Frontal cortex (tissue), 4 donors: ENCODE measurements around the gene CPLANE2. TPM values are rescaled to one million over a fixed set of nuclear protein-coding genes. Genes with fewer than 3 reads are reported as not detected.
"Not testable (repeated sequence)": the region's sequence is repeated elsewhere in the genome, so short reads cannot be mapped to it uniquely, and the experiment has no call there.

Source experiments
- DNase-seq, 2 donors: peaks; one replicate each; pipeline ENCODE4 v3.0.0; 2012; ENCODE audit warnings: low spot score in 2 of 2
- FAIRE-seq: peaks from 2 replicates; lab custom pipeline; 2012; peaks lifted over from hg19 to GRCh38; lab: Jason Lieb, UNC
- total RNA-seq: library from RNA; depleted of rRNA; stranded (reverse); fragments of >200 nt; gene quantifications from one replicate; pipeline ENCODE4 v1.2.3, GENCODE V29; 2014
- donor health status: control.
- donor health status: control.
- donor health status: control.

Gene CPLANE2
- total RNA-seq, 1 donor from 2014 or later: 16.7 TPM

- FAIRE-seq (no peak), DNase-seq (no peak)
These were observed 3.6 kb downstream of the CPLANE2 start for GRCh38 chr1:16233431-16233830.

GRCh38 chr1:16232316-16232710 lies 4.7 kb downstream of the CPLANE2 start:
- FAIRE-seq: no peak
- DNase-seq: no peak

GRCh38 chr1:16231331-16232315 lies 5.4 kb downstream of the CPLANE2 start:
- DNase-seq: no peak
- FAIRE-seq: no peak

DNA sequence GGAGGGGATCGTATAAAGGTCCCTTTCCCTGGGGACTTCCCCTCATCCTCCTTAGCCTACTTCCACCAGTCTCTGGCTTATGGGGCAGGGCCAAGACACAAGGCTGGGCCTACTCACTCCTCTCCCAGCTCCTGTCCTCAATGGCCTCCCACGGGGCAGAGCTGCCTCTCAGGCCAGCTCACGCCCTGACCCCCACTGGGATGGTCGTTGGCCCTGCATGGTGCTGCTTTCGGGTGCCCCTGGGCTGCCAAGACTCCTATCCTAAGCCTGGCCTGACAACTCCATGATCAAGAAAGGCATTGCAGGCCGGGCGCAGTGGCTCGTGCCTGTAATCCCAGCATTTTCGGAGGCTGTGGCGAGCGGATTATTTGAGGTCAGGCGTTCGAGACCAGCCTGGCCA lies 6.2 kb downstream of the CPLANE2 start:
- DNase-seq (no peak), FAIRE-seq (no peak)

GRCh38 chr1:16229976-16230740 lies 6.8 kb downstream of the CPLANE2 start:
- no peak for FAIRE-seq
- no peak for DNase-seq

DNA sequence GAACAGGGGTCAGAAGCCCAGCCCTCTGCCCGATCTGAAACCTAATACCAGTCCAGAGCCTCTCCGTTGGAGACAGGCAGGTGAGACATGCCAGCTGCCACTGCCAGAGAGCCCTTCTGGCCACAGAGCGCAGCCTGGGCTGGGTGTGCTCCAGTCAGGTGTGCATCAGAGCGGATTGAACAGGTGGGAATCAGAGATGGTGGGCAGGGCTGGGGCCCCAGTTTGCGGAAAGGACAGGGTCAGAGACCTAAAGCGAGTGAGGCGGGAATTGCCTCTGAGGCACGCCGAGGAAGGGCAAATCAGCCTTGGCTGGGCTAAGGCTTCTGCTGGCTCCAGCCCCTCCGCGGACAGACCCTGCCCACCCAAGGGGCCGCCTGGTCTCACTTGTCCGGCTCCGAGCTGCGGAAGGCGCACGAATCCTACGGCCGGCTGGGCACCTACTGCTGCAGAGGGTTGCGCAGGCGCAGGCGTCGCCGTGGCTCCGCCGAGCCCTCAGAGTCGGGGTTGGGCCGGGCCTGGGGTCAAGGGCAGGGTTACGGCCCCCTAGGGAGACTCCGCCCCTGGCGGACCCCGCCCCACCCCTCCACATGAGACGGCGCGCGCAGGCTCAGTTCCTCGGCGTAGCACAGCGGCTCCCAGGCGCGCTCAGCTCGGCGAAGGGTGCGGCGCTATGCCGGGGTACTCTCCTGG lies 10.3 kb downstream of the CPLANE2 start:
- FAIRE-seq: no peak
- peak; percentile 48 to 68 for DNase-seq

GRCh38 chr1:16226129-16226489 lies 10.9 kb downstream of the CPLANE2 start:
- DNase-seq: no peak
- no peak for FAIRE-seq

GRCh38 chr1:16224472-16224871 lies 12.5 kb downstream of the CPLANE2 start:
- FAIRE-seq (no peak), DNase-seq (no peak)

DNA sequence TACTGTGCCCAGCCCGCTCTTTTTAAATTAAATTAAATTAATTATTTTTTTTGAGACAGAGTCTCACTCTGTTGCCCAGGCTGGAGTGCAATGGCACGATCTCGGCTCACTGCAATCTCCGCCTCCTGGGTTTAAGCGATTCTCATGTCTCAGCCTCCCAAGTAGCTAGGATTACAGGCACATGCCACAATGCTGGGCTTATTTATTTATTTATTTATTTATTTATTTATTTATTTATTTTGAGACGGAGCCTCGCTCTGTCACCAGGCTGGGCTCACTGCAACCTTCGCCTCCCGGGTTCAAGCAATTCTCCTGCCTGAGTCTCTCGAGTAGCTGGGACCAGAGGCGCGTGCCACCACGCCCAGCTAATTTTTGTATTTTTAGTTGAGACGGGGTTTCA lies 14.3 kb downstream of the CPLANE2 start:
- FAIRE-seq, DNase-seq: not testable (repeated sequence)

- DNase-seq: no peak
- FAIRE-seq: no peak
These were observed 15.5 kb downstream of the CPLANE2 start for GRCh38 chr1:16221499-16221898.

DNA sequence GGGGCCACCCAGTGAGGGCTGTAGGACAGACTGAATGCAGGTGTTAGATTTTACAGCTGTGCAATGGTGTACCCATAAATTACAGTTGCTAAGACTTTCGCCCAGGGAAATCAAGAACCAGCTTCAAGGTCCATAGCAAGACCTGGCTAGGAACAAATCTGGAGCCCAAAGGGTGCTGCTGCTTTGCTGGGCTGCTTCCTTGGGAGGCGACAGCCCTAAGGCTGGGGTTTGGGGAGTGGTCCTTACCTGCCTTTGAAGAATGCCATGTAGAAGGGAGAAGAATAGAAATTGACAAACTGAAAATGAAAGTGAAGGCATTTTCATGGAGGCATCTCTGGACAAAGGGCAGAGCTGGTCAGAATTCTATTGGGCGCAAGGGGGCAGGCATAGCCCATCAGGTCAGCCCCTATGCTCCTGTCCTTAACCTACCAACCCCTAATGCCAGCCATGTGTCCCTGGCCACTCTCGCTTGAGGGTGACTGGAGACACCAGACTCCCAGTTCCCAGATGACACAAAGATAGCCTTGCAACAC lies 16.9 kb downstream of the CPLANE2 start:
- FAIRE-seq: no peak

GRCh38 chr1:16218674-16219071 lies 18.3 kb downstream of the CPLANE2 start:
- DNase-seq (no peak), FAIRE-seq (no peak)

More for the DNA sequence above, 16.9 kb downstream of the CPLANE2 start:
- DNase-seq: no peak

DNA sequence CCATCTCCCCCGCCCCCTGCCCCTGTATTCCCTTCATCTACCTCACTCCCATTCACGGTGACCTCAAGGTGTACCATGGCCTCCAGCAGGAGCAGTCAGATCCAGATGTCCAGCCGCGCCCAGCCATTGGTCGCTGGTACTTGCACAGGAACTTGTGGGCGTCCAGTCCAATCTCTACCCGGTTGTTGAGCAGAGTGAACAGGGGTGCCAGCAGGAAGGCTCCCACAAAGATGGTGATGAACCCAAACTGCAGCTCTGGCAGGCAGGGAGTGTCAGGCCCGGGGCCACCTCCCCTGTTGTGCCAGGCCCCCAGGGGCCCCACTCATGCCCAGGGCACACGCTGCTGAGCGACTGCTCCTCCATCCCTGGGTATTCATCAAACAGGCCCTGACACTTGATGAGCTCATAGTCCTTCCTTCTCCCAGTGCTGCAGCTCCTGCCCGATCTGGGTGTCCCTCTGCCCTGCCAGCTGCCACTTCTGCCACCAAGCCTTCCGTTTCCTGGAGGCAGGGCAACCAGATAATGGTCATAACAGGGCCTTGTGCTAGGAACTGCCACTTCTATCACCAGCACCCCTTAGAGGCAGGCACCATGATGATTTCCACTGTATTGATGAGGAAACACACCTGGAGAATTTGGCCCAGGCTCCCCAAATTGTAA lies 18.8 kb downstream of the CPLANE2 start:
- FAIRE-seq (no peak), DNase-seq (no peak)

DNA sequence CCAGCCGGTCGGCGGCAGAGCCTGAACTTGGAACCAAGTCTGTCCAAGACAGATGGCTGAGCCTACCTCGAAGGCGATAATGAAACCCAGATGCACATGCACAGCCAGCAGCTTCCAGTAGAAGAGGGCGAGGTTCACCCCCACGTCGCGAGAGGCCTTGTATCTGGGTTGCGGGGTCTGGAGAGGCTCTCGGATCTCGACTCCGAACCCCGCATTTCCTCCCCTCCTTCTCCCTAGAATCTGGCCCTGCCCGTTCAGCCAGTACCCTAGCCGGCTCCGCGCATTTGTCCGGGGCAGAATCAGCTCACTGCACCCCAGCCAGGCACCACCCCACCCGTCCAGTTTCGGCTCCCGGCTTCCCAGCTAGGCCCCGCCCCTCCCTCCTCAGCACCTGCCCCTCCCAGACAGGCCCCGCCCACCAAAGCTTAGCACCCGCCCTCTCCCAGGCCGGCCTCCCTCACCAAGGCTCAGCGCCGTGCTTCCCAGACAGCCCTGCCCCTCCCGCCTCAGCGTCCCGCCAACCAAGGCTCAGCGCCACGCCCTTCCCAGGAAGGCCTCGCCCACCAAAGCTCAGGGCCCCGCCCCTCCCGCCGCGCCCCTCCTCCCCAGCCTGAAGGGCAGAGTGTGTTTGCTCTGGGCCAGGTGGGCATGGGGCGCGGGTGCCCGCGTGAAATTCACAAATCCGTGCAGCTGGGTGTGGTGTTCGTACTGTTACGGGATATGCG lies 19.8 kb downstream of the CPLANE2 start:
- no peak for FAIRE-seq

DNA sequence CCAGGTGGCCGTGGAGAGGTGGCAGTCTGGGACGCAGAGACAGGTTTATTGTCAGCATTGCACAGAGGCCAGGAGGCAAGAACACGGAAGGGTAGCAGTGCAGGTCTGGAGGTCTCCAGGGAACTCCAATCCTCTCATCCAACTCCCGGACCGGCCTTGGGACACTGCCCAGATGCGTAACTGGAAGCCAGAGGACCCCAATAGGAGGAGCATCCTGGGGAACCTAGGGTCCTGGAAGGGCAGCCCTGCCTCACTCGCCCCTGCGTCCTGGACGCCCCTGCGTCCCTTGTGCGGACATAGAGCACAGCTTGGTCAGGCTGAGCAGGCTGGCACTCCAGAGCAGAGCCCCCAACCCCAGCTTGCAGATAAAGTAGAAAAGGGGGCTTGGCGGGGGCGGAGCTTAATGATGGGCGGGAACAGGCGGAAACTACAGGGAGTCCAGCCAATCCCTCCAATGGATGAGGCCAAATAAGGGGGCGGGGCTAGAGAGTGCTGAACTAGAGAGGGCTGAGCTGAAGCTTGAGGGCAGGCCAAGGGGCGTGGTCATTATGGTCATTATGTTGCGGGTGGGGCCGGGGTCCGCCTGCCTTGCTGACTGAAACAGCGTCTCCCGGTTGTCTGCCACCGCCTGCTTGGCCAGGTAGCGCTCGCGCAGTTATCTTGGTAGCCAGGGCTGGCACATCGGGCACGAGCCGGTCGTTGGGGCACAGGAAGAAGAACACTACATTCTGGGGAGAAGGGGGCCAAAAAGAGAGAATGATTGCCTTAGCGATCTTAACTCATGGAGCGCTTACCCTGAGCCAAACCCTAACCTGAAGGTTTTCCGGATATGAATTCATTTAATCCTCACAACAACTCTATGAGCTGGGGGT lies 20.9 kb downstream of the CPLANE2 start:
- FAIRE-seq (no peak), DNase-seq (peak in 1 of 2 donors; percentile 72)

More for the DNA sequence above, 19.8 kb downstream of the CPLANE2 start:
- peak; percentile 81 to 98 for DNase-seq

- not testable (repeated sequence) for FAIRE-seq
These were observed 21.7 kb downstream of the CPLANE2 start for GRCh38 chr1:16215240-16215639.

DNA sequence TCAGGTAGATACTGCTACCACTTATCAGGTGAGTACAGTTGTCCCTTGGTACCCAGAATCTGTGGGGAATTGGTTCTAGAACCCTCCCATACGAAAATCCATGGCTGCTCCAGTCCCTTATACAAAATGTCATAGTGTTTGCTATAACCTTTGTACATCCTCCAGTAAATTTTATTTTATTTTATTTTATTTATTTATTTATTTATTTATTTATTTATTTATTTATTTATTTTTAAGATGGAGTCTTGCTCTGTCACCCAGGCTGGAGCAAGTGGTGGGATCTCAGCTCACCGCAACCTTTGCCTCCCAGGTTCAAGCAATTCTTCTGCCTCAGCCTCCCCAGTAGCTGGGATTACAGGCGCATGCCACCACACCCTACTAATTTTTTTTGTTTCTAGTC lies 23.4 kb downstream of the CPLANE2 start:
- DNase-seq, FAIRE-seq: not testable (repeated sequence)

More at GRCh38 chr1:16215240-16215639, 21.7 kb downstream of the CPLANE2 start:
- not testable (repeated sequence) for DNase-seq

- FAIRE-seq (no peak), DNase-seq (no peak)
These were observed 24.0 kb downstream of the CPLANE2 start for GRCh38 chr1:16213013-16213412.
